Measurements from ENCODE around the gene PRCD. TPM values are rescaled to one million over a fixed set of nuclear protein-coding genes. Genes with fewer than 3 reads are reported as not detected.

The PRCD gene
- total RNA-seq, 1 donor from 2014 or later = 5.3 TPM

DNA sequence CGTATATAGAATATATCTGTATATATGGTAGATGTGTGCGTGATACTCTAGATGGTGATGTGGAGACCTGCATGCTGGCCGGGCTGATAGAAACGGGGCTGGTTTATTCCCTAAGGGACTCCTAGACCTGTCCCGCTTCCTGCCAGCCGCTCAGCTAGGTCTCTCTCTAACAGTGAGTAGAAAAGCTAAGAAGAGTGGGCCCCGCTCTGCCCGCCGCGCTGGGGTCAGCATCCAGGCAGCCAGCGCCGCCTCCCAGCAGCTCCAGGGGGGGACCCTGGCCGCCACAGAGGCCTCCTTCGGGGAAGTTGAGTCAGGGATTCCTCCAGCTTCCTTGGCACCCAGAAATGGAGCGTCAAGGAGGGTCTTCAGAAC is 11.7 kb upstream of the PRCD start:
- Mint-ChIP-seq H3K36me3 (ENCODE audit: low read depth) (peaks cover 4% of the 10 kb centered on the region), H3K4me1 (peaks cover 63% of the 10 kb centered on the region), H3K27me3 (no peaks in the 10 kb centered on the region), H3K27ac (peak overlapping the region; percentile 94), H3K4me3 (peak overlapping the region; percentile 86), H3K9me3 (no peaks in the 10 kb centered on the region)
- intact Hi-C loops (cut with micrococcal nuclease) = loop anchor here (1.0 kb wide), 3 partner anchors 13 to 46 kb away; no protein-coding TSS in a partner anchor
- ATAC-seq (ENCODE audit: low read depth) = peak; percentile 71
- peak; percentile 52 for DNase-seq
- POLR2A ChIA-PET = interaction anchor here (0.6 to 4.0 kb wide), 38 partner anchors 9 to 1430 kb away, joined by 3 to 85 read pairs (median 4); partner anchors contain the start of genes AANAT, CYGB, JMJD6 and METTL23
- CTCF ChIA-PET = interaction anchor here (0.5 to 3.0 kb wide), 10 partner anchors 12 to 200 kb away, joined by 3 to 32 read pairs (median 4); partner anchors contain the start of gene SPHK1
- TF ChIP-seq, protein P1, sequence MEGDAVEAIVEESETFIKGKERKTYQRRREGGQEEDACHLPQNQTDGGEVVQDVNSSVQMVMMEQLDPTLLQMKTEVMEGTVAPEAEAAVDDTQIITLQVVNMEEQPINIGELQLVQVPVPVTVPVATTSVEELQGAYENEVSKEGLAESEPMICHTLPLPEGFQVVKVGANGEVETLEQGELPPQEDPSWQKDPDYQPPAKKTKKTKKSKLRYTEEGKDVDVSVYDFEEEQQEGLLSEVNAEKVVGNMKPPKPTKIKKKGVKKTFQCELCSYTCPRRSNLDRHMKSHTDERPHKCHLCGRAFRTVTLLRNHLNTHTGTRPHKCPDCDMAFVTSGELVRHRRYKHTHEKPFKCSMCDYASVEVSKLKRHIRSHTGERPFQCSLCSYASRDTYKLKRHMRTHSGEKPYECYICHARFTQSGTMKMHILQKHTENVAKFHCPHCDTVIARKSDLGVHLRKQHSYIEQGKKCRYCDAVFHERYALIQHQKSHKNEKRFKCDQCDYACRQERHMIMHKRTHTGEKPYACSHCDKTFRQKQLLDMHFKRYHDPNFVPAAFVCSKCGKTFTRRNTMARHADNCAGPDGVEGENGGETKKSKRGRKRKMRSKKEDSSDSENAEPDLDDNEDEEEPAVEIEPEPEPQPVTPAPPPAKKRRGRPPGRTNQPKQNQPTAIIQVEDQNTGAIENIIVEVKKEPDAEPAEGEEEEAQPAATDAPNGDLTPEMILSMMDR (IDR thresholded peaks at IDR 0.05) = no peak

GRCh38 chr17:76528528-76529223 is 11.2 kb upstream of the PRCD start:
- H3K36me3 Mint-ChIP-seq (ENCODE audit: low read depth) = peaks cover 4% of the 10 kb centered on the region

DNA sequence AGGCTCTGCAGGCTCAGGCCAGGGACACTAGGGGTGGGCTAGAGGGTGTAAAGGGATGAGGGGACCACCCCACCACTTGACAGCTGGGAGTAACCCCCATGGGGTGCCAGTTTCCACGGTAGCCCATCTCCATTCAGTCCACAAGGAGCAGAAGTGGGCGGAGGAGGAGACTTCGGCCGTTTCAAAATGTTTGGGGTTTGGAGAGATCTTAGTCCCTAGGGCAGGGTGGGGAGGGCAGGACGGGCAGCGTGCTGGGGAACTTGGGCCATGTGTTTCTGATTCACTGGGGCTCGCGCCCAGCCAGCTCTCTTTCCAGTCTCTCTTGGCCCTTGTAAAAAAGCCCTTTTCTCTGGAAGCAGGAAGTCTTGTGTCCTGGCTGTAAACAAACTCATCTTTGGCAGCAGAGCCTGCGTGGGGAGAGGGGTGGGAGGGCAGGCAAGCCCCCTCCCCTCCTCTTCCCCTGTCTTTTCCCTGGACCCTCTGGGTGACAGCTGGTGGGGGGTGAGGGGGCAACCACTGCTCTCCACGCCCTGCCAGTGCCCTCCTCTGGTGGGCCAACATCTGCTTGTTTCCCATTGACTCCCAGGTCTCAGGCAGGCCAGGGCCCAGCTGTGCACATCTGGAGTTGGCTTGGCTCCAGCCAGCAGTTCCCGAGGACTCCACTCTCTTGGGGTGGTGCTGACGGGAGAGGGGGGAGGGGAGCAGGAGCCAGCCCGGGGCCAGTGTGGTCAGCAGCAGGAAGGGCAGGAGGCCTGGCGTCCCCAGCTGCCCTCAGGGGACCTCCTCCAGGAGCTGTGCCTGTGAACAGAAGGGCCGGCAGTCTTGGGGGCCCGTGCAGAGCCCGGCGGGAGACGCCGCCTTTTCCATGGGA is 10.4 kb upstream of the PRCD start:
- TF ChIP-seq, protein P1 (IDR thresholded peaks at IDR 0.05) = no peak
- ATAC-seq (ENCODE audit: low read depth) = no peak
- H3K4me3 Mint-ChIP-seq = peak overlapping the region; percentile 86
- peaks cover 54% of the 10 kb centered on the region for H3K4me1 Mint-ChIP-seq
- DNase-seq = no peak
- no peaks in the 10 kb centered on the region for H3K27me3 Mint-ChIP-seq
- H3K27ac Mint-ChIP-seq = peak overlapping the region; percentile 94
- H3K9me3 Mint-ChIP-seq = no peaks in the 10 kb centered on the region
- intact Hi-C loops (cut with micrococcal nuclease) = no loop called here
- POLR2A ChIA-PET = interaction anchor here (0.6 to 4.0 kb wide), 12 partner anchors 15 to 1848 kb away, joined by 3 to 85 read pairs (median 9); partner anchors contain the start of genes JMJD6, METTL23, MFSD11 and SRP68
- CTCF ChIA-PET = interaction anchor here (1.3 to 3.0 kb wide), 6 partner anchors 16 to 101 kb away, joined by 3 to 32 read pairs (median 8); no protein-coding TSS in a partner anchor
- peaks cover 4% of the 10 kb centered on the region for H3K36me3 Mint-ChIP-seq (ENCODE audit: low read depth)

More at GRCh38 chr17:76528528-76529223, 11.2 kb upstream of the PRCD start:
- intact Hi-C loops (cut with micrococcal nuclease) = loop anchor here (1.0 kb wide), 3 partner anchors 13 to 46 kb away; no protein-coding TSS in a partner anchor
- ATAC-seq (ENCODE audit: low read depth) (peak; percentile 30), DNase-seq (no peak)
- ChIA-PET POLR2A (interaction anchor here (0.6 to 4.0 kb wide), 33 partner anchors 8 to 1849 kb away, joined by 3 to 85 read pairs (median 4); partner anchors contain the start of genes AANAT, CYGB, JMJD6 and METTL23), CTCF (interaction anchor here (1.0 to 3.0 kb wide), 9 partner anchors 17 to 200 kb away, joined by 3 to 32 read pairs (median 4); partner anchors contain the start of gene SPHK1)
- H3K27me3 Mint-ChIP-seq = no peaks in the 10 kb centered on the region
- H3K27ac Mint-ChIP-seq = peak overlapping the region; percentile 94
- TF ChIP-seq, protein P1 (IDR thresholded peaks at IDR 0.05) = no peak
- H3K9me3 Mint-ChIP-seq = no peaks in the 10 kb centered on the region
- H3K4me1 Mint-ChIP-seq = peaks cover 58% of the 10 kb centered on the region
- H3K4me3 Mint-ChIP-seq = peak overlapping the region; percentile 86

DNA sequence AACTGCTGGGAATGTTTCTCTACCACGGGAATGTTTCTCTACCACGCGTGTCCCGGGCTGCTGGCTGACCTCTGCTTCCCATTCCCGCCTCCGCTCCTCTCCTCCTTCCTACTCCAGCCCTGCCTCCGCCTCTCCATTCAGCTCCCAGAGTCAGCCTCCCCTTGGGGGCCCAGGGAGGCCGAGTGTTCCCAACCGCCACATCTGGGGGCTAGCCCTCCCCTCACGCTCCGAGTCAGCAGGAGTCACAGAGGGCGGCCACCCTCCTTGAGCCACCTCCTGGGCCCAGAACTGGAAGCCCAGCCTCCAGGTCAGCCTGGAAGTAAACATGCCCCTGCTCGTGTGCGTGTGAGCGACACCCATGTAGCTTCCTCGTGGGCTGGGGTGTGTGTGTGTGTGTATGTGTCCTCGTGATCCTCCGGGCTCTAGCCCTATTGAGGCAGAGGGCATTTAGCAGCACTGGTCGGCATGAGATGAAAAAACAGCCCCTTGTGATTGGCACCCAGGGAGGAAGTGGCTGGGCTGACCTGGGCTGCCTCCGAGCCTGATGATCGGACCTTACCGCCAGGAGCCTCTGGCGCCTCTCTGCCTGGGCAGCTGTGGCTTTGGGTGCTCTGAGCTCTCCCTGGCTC is 9.6 kb upstream of the PRCD start:
- ATAC-seq (ENCODE audit: low read depth) (no peak), DNase-seq (no peak)
- TF ChIP-seq, protein P1 (IDR thresholded peaks at IDR 0.05) = no peak
- Mint-ChIP-seq H3K4me3 (peak overlapping the region; percentile 32), H3K27me3 (peaks cover 2% of the 10 kb centered on the region), H3K36me3 (ENCODE audit: low read depth) (peaks cover 4% of the 10 kb centered on the region), H3K9me3 (no peaks in the 10 kb centered on the region), H3K27ac (peak overlapping the region; percentile 77), H3K4me1 (peaks cover 46% of the 10 kb centered on the region)
- intact Hi-C loops (cut with micrococcal nuclease) = no loop called here
- POLR2A ChIA-PET = interaction anchor here (1.1 to 4.0 kb wide), 3 partner anchors 15 to 30 kb away, joined by 3 to 85 read pairs (median 51); no protein-coding TSS in a partner anchor
- CTCF ChIA-PET = interaction anchor here (3.0 kb wide), 1 partner anchor 15 kb away, joined by 32 read pairs; no protein-coding TSS in a partner anchor

Data from activated B cell treated with CpG ODN at 0.5 μM for 24 hours (primary cell).